Transverse colon (tissue), 4 donors: ENCODE data around the gene TAF4. TPM values are rescaled to one million over a fixed set of nuclear protein-coding genes. Genes with fewer than 3 reads are reported as not detected.

Experiments used
- DNase-seq: peaks from one replicate; pipeline ENCODE4 v3.0.0-alpha.2; 2019
- H3K27ac ChIP-seq, 4 donors: fragments of 200-600 bp; sonication (generic); 2 replicates each; pipeline ENCODE4 v1.5.1; 2016 to 2018; ENCODE audit warnings: inconsistent platforms in 4 of 4
- H3K27me3 ChIP-seq: fragments of 200-600 bp; sonication (generic); 2 replicates; pipeline ENCODE4 v1.5.1; 2017; ENCODE audit warnings: inconsistent platforms
- H3K36me3 ChIP-seq, 4 donors: fragments of 200-600 bp; sonication (generic); 2 replicates each; pipeline ENCODE4 v1.5.1; 2017 to 2019; ENCODE audit warnings: inconsistent platforms in 4 of 4
- H3K4me1 ChIP-seq, 4 donors: fragments of 200-600 bp; sonication (generic); 2 replicates each; pipeline ENCODE4 v1.5.1; 2017 to 2020; ENCODE audit warnings: inconsistent platforms in 4 of 4
- H3K4me3 ChIP-seq, 4 donors: fragments of 200-600 bp; sonication (generic); 1 replicate in 1 of 4; 2 replicates in 3 of 4; pipeline versions ENCODE4 v1.5.1 to v1.6.1; 2017 to 2019; ENCODE audit warnings: inconsistent platforms in 4 of 4
- H3K9me3 ChIP-seq, 2 donors: fragments of 200-600 bp; sonication (generic); 2 replicates each; pipeline ENCODE4 v1.5.1; 2017 to 2019; ENCODE audit warnings: inconsistent platforms in 2 of 2
- EP300 ChIP-seq: sonication (generic); formaldehyde crosslinking; IDR thresholded peaks from one replicate; pipeline ENCODE4 v1.6.1; 2017; ENCODE audit warnings: antibody characterized with exemption, low read depth
- POLR2A ChIP-seq: fragments of 450-650 bp; IDR thresholded peaks from one replicate; pipeline ENCODE4 v1.6.1; 2016; ENCODE audit warnings: antibody characterized with exemption, mild to moderate bottlenecking, moderate library complexity
- POLR2AphosphoS5 ChIP-seq, 3 donors: sonication (generic); formaldehyde crosslinking; IDR thresholded peaks; one replicate each; pipeline ENCODE4 v1.6.1; 2016; ENCODE audit warnings: antibody characterized with exemption in 3 of 3
- WGBS, 2 donors: methylation state at CpG; one replicate each; pipeline ENCODE4 v1.1.5; 2018; ENCODE audit warnings: low coverage in 1 of 2; 5-methylcytosine and 5-hydroxymethylcytosine counted together
- in situ Hi-C, 4 donors: fragments of 200-750 bp; cut with MboI; loops; one replicate each; pipeline versions ENCODE4 v1.15.0 to v1.15.1; 2017; ENCODE audit warnings: low sequenced_read_pairs in 3 of 4, low pct_ligation_motif_present in 1 of 4, low pct_unique_long_range_greater_than_20kb in 1 of 4
- intact Hi-C: fragments of 100-400 bp; cut with DNase I; formaldehyde crosslinking; loops from one replicate; pipeline ENCODE4 v1.15.1; 2023; ENCODE audit warnings: low total_unique reads
- total RNA-seq, 4 donors: library from RNA; depleted of rRNA; stranded (reverse); fragments of >200 nt; gene quantifications; one replicate each; pipeline ENCODE4 v1.1.0, GENCODE V29; 2016
- TF ChIP-seq, protein P1 (sequence below), 5 experiments: fragments of 200-600 bp in 3 of 5; fragments of 450-650 bp in 2 of 5; sonication (generic) in 3 of 5; IDR thresholded peaks; 1 replicate in 2 of 5; 2 replicates in 3 of 5; pipeline ENCODE4 v1.5.1; 2016 to 2017; ENCODE audit warnings: antibody characterized with exemption in 5 of 5, inconsistent platforms in 3 of 5, mild to moderate bottlenecking in 2 of 5, moderate library complexity in 1 of 5

The TAF4 gene
- total RNA-seq, 4 donors from 2014 or later: 18.9 to 39.5 (median 24.3) TPM

DNA sequence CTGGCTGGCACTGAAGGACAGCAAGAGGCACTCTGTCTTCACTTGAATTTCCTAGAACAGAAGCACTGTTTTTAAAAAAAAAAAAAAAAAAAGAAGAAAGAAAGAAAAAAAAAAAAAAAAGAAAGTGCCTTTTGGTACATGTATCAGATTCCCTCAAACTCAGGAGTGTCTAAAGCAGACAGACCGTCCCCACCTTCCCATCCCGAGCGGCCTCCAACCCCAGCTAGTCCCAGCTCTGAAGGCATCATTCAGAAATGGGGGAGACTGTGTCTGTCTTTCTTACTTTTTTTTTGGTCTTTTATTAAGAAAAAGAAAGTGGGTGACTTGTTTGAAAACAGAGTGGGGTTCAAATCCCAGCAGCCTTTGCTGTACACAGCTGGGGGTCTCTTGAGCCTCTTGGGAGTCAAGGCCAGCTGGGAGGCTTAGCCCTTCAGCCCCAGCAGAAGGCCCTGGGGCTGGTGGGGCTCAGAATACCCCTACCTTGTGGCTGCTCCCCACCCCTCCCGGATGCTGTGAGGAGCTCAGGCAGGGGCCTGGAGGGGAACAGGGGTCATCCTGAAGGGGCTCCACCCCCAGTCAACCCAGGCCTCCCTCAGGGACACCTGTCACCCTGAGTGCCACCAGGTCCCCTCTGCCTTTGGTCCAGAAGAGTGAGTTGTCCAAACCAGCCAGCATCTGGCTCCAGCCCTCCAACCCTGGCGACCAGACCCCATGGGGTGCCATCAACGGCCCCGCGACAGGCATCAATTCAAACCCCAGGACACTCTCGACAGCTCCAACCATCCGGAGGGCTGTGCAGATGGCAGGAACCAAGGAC is 128.3 kb downstream of the TAF4 start:
- H3K4me3 ChIP-seq: no peak overlapping the region
- no peaks in the 10 kb centered on the region for H3K9me3 ChIP-seq
- no peaks in the 10 kb centered on the region for H3K4me1 ChIP-seq
- no peak for DNase-seq
- TF ChIP-seq, protein P1, sequence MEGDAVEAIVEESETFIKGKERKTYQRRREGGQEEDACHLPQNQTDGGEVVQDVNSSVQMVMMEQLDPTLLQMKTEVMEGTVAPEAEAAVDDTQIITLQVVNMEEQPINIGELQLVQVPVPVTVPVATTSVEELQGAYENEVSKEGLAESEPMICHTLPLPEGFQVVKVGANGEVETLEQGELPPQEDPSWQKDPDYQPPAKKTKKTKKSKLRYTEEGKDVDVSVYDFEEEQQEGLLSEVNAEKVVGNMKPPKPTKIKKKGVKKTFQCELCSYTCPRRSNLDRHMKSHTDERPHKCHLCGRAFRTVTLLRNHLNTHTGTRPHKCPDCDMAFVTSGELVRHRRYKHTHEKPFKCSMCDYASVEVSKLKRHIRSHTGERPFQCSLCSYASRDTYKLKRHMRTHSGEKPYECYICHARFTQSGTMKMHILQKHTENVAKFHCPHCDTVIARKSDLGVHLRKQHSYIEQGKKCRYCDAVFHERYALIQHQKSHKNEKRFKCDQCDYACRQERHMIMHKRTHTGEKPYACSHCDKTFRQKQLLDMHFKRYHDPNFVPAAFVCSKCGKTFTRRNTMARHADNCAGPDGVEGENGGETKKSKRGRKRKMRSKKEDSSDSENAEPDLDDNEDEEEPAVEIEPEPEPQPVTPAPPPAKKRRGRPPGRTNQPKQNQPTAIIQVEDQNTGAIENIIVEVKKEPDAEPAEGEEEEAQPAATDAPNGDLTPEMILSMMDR (IDR thresholded peaks at IDR 0.05): no peak
- TF ChIP-seq POLR2A: no peak
- TF ChIP-seq EP300: no peak
- TF ChIP-seq POLR2AphosphoS5 (IDR thresholded peaks at IDR 0.05): no peak
- in situ Hi-C loops (no loop called here), intact Hi-C loops (no loop called here)
- H3K27me3 ChIP-seq: peaks cover 12% of the 10 kb centered on the region
- no peaks in the 10 kb centered on the region for H3K36me3 ChIP-seq
- H3K27ac ChIP-seq: no peak overlapping the region
- WGBS, 2 donors: 83 to 86% methylated on average over 1 to 4 of the region's 10 CpGs

DNA sequence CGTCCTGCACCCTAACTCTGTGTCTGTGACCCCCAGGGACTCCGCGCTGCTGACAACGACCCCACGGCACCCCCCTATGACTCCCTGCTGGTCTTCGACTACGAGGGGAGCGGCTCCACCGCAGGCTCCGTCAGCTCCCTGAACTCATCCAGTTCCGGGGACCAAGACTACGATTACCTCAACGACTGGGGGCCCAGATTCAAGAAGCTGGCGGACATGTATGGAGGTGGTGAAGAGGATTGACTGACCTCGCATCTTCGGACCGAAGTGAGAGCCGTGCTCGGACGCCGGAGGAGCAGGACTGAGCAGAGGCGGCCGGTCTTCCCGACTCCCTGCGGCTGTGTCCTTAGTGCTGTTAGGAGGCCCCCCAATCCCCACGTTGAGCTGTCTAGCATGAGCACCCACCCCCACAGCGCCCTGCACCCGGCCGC is 129.0 kb downstream of the TAF4 start:
- Histone ChIP-seq H3K4me3 (no peak overlapping the region), H3K36me3 (no peaks in the 10 kb centered on the region), H3K27me3 (peaks cover 12% of the 10 kb centered on the region), H3K9me3 (no peaks in the 10 kb centered on the region), H3K27ac (no peak overlapping the region), H3K4me1 (no peaks in the 10 kb centered on the region)
- TF ChIP-seq POLR2A: no peak
- TF ChIP-seq, protein P1 (IDR thresholded peaks at IDR 0.05): no peak
- no peak for TF ChIP-seq POLR2AphosphoS5 (IDR thresholded peaks at IDR 0.05)
- TF ChIP-seq EP300: no peak
- intact Hi-C loops (no loop called here), in situ Hi-C loops (no loop called here)
- no peak for DNase-seq
- 87 to 95% methylated on average over 15 to 26 of the region's 29 CpGs for WGBS, 2 donors

DNA sequence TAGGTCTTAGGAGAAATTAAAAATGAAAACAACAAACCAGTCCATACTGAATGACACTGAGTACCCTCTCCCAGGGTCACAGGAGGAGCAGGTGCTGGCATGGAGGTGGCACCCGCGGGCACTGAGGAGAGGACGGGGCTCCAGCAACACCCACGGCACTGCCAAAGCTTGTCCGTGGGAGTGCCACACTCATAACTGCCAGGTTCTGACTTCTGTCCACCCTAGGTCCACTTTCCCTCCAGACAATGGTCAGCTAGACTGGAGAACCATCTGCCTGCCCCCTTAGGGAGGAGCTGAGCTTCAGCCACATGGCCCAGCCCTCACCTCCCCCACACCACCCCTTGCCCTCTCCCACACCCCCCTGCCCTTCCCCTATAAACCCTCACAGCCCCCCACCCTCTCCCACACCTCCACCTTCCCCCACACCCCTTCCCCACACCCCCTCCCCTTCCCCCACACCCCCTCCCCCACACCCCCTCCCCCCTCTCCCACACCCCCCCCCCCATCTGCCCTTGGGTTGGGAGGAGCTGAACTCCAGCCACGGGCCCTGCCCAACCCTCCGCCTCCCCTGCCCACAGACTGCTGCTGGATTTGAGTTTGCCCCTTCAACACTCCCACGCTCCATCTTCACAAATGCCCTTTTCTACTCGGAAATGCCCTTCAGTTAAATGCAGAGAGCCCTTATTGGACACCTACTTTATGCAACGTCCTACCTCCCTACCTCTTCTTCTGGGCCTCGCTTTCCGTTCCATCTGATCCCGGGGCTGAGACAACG is 129.6 kb downstream of the TAF4 start:
- H3K4me3 ChIP-seq: no peak overlapping the region
- no peak for DNase-seq
- WGBS, 2 donors: 82% methylated on average over 12 of the region's 14 CpGs; no CpG with 5 or more reads in 1 of the 2 donors
- H3K27me3 ChIP-seq: peaks cover 12% of the 10 kb centered on the region
- no peaks in the 10 kb centered on the region for H3K4me1 ChIP-seq
- H3K9me3 ChIP-seq: no peaks in the 10 kb centered on the region
- H3K27ac ChIP-seq: no peak overlapping the region
- in situ Hi-C loops (no loop called here), intact Hi-C loops (no loop called here)
- TF ChIP-seq POLR2A: no peak
- TF ChIP-seq POLR2AphosphoS5 (IDR thresholded peaks at IDR 0.05): no peak
- H3K36me3 ChIP-seq: no peaks in the 10 kb centered on the region

DNA sequence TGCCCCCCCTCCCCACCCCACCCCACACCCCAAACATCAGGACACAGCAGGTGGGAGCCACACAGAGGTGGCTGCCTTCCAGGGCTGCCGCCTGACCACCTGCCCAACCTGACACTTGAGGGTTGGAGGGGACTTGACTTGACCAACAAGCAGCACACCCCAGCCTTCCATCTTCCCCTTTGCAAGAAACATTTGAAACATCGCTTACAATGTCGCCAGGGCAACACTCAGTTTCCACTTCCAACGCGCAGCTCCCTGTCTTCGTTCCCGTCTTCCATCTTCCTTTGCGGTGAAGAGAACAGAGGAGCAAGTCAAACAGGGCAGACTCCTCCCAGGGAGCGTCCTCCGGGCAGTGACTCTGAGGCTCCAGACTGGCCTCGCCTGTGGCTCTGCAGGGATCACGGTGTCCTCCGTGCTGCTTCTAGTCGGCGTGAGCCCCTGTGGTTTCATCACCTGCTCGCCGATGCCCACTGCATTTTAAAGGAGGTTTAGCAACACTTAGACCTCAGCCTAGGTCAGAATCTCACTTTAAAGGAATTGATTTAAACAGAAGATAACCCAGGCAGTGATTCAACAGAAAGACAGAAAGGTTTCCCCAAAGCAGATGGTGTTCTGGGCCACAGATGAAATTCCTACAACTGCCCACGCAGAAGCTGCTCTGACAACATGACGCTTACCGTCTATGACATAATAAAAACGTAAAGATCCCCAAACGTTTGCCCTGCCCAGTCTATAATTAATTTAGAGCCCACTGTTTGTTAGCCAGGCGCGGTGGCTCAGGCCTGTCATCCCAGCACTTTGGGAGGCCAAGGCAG is 130.8 kb downstream of the TAF4 start:
- Histone ChIP-seq H3K4me3 (no peak overlapping the region), H3K36me3 (no peaks in the 10 kb centered on the region), H3K27me3 (peaks cover 12% of the 10 kb centered on the region), H3K9me3 (no peaks in the 10 kb centered on the region), H3K27ac (no peak overlapping the region), H3K4me1 (no peaks in the 10 kb centered on the region)
- no peak for DNase-seq
- TF ChIP-seq, protein P1 (IDR thresholded peaks at IDR 0.05): no peak
- TF ChIP-seq POLR2AphosphoS5 (IDR thresholded peaks at IDR 0.05) (no peak), POLR2A (no peak), EP300 (no peak)
- in situ Hi-C loops (no loop called here), intact Hi-C loops (no loop called here)
- 50 to 63% methylated on average over 4 to 24 of the region's 24 CpGs for WGBS, 2 donors
